Measurements from ENCODE around the gene PPP2R2C.

The PPP2R2C gene

GRCh38 chr4:6417516-6418050 is 54.8 kb downstream of the PPP2R2C start:
- no peak overlapping the region for H3K27ac ChIP-seq (ENCODE audit: low read length)
- no peak overlapping the region for H3K9ac ChIP-seq (ENCODE audit: low read length)
- H3K9me3 ChIP-seq (ENCODE audit: control insufficient read depth, low read depth, low read length) = no peaks in the 10 kb centered on the region
- H3K4me1 ChIP-seq (ENCODE audit: control insufficient read depth, low read depth, low read length) = no peaks in the 10 kb centered on the region
- no peaks in the 10 kb centered on the region for H3K27me3 ChIP-seq (ENCODE audit: control insufficient read depth, insufficient read depth, low read length)
- no peak overlapping the region for H3K4me3 ChIP-seq (ENCODE audit: low read length)
- no peaks in the 10 kb centered on the region for H3K36me3 ChIP-seq (ENCODE audit: control insufficient read depth, low read depth, low read length)

- no peak overlapping the region for H3K27ac ChIP-seq (ENCODE audit: low read length)
- no peak overlapping the region for H3K9ac ChIP-seq (ENCODE audit: low read length)
- no peak overlapping the region for H3K4me3 ChIP-seq (ENCODE audit: low read length)
- H3K4me1 ChIP-seq (ENCODE audit: control insufficient read depth, low read depth, low read length) = no peaks in the 10 kb centered on the region
- H3K9me3 ChIP-seq (ENCODE audit: control insufficient read depth, low read depth, low read length) = no peaks in the 10 kb centered on the region
- H3K27me3 ChIP-seq (ENCODE audit: control insufficient read depth, insufficient read depth, low read length) = no peaks in the 10 kb centered on the region
- no peaks in the 10 kb centered on the region for H3K36me3 ChIP-seq (ENCODE audit: control insufficient read depth, low read depth, low read length)
Observed at GRCh38 chr4:6416518-6417286, 55.7 kb downstream of the PPP2R2C start.

GRCh38 chr4:6415031-6415705 is 57.2 kb downstream of the PPP2R2C start:
- Histone ChIP-seq H3K4me3 (ENCODE audit: low read length) (no peak overlapping the region), H3K27me3 (ENCODE audit: control insufficient read depth, insufficient read depth, low read length) (no peaks in the 10 kb centered on the region), H3K36me3 (ENCODE audit: control insufficient read depth, low read depth, low read length) (no peaks in the 10 kb centered on the region), H3K9me3 (ENCODE audit: control insufficient read depth, low read depth, low read length) (no peaks in the 10 kb centered on the region), H3K27ac (ENCODE audit: low read length) (no peak overlapping the region), H3K9ac (ENCODE audit: low read length) (no peak overlapping the region), H3K4me1 (ENCODE audit: control insufficient read depth, low read depth, low read length) (no peaks in the 10 kb centered on the region)

GRCh38 chr4:6414578-6414977 is 57.8 kb downstream of the PPP2R2C start:
- Histone ChIP-seq H3K27me3 (ENCODE audit: control insufficient read depth, insufficient read depth, low read length) (no peaks in the 10 kb centered on the region), H3K4me1 (ENCODE audit: control insufficient read depth, low read depth, low read length) (no peaks in the 10 kb centered on the region), H3K4me3 (ENCODE audit: low read length) (no peak overlapping the region), H3K36me3 (ENCODE audit: control insufficient read depth, low read depth, low read length) (no peaks in the 10 kb centered on the region), H3K9me3 (ENCODE audit: control insufficient read depth, low read depth, low read length) (no peaks in the 10 kb centered on the region), H3K9ac (ENCODE audit: low read length) (no peak overlapping the region), H3K27ac (ENCODE audit: low read length) (no peak overlapping the region)

GRCh38 chr4:6410664-6411063 is 61.8 kb downstream of the PPP2R2C start:
- H3K4me3 ChIP-seq (ENCODE audit: low read length) = no peak overlapping the region
- H3K9me3 ChIP-seq (ENCODE audit: control insufficient read depth, low read depth, low read length) = no peaks in the 10 kb centered on the region
- H3K36me3 ChIP-seq (ENCODE audit: control insufficient read depth, low read depth, low read length) = no peaks in the 10 kb centered on the region
- no peaks in the 10 kb centered on the region for H3K27me3 ChIP-seq (ENCODE audit: control insufficient read depth, insufficient read depth, low read length)
- H3K9ac ChIP-seq (ENCODE audit: low read length) = no peak overlapping the region
- H3K4me1 ChIP-seq (ENCODE audit: control insufficient read depth, low read depth, low read length) = peaks cover under 1% of the 10 kb centered on the region
- H3K27ac ChIP-seq (ENCODE audit: low read length) = no peak overlapping the region

GRCh38 chr4:6410068-6410467 is 62.3 kb downstream of the PPP2R2C start:
- Histone ChIP-seq H3K9ac (ENCODE audit: low read length) (no peak overlapping the region), H3K27ac (ENCODE audit: low read length) (no peak overlapping the region), H3K36me3 (ENCODE audit: control insufficient read depth, low read depth, low read length) (no peaks in the 10 kb centered on the region), H3K9me3 (ENCODE audit: control insufficient read depth, low read depth, low read length) (no peaks in the 10 kb centered on the region), H3K27me3 (ENCODE audit: control insufficient read depth, insufficient read depth, low read length) (no peaks in the 10 kb centered on the region), H3K4me3 (ENCODE audit: low read length) (no peak overlapping the region), H3K4me1 (ENCODE audit: control insufficient read depth, low read depth, low read length) (peaks cover 7% of the 10 kb centered on the region)

- no peaks in the 10 kb centered on the region for H3K9me3 ChIP-seq (ENCODE audit: control insufficient read depth, low read depth, low read length)
- no peak overlapping the region for H3K27ac ChIP-seq (ENCODE audit: low read length)
- no peaks in the 10 kb centered on the region for H3K36me3 ChIP-seq (ENCODE audit: control insufficient read depth, low read depth, low read length)
- H3K9ac ChIP-seq (ENCODE audit: low read length) = no peak overlapping the region
- no peaks in the 10 kb centered on the region for H3K27me3 ChIP-seq (ENCODE audit: control insufficient read depth, insufficient read depth, low read length)
- H3K4me1 ChIP-seq (ENCODE audit: control insufficient read depth, low read depth, low read length) = peaks cover 9% of the 10 kb centered on the region
- no peak overlapping the region for H3K4me3 ChIP-seq (ENCODE audit: low read length)
Observed at GRCh38 chr4:6409381-6409780, 63.0 kb downstream of the PPP2R2C start.

GRCh38 chr4:6408263-6408662 is 64.2 kb downstream of the PPP2R2C start:
- no peaks in the 10 kb centered on the region for H3K9me3 ChIP-seq (ENCODE audit: control insufficient read depth, low read depth, low read length)
- no peak overlapping the region for H3K4me3 ChIP-seq (ENCODE audit: low read length)
- H3K4me1 ChIP-seq (ENCODE audit: control insufficient read depth, low read depth, low read length) = peaks cover 9% of the 10 kb centered on the region
- H3K27ac ChIP-seq (ENCODE audit: low read length) = no peak overlapping the region
- no peak overlapping the region for H3K9ac ChIP-seq (ENCODE audit: low read length)
- H3K27me3 ChIP-seq (ENCODE audit: control insufficient read depth, insufficient read depth, low read length) = no peaks in the 10 kb centered on the region
- H3K36me3 ChIP-seq (ENCODE audit: control insufficient read depth, low read depth, low read length) = no peaks in the 10 kb centered on the region

- H3K4me1 ChIP-seq (ENCODE audit: control insufficient read depth, low read depth, low read length) = peaks cover 9% of the 10 kb centered on the region
- no peaks in the 10 kb centered on the region for H3K9me3 ChIP-seq (ENCODE audit: control insufficient read depth, low read depth, low read length)
- H3K36me3 ChIP-seq (ENCODE audit: control insufficient read depth, low read depth, low read length) = no peaks in the 10 kb centered on the region
- H3K4me3 ChIP-seq (ENCODE audit: low read length) = no peak overlapping the region
- H3K27me3 ChIP-seq (ENCODE audit: control insufficient read depth, insufficient read depth, low read length) = no peaks in the 10 kb centered on the region
- no peak overlapping the region for H3K9ac ChIP-seq (ENCODE audit: low read length)
- no peak overlapping the region for H3K27ac ChIP-seq (ENCODE audit: low read length)
Observed at GRCh38 chr4:6405397-6405706, 67.1 kb downstream of the PPP2R2C start.

- no peak overlapping the region for H3K27ac ChIP-seq (ENCODE audit: low read length)
- peaks cover 9% of the 10 kb centered on the region for H3K4me1 ChIP-seq (ENCODE audit: control insufficient read depth, low read depth, low read length)
- H3K27me3 ChIP-seq (ENCODE audit: control insufficient read depth, insufficient read depth, low read length) = no peaks in the 10 kb centered on the region
- H3K36me3 ChIP-seq (ENCODE audit: control insufficient read depth, low read depth, low read length) = no peaks in the 10 kb centered on the region
- H3K4me3 ChIP-seq (ENCODE audit: low read length) = no peak overlapping the region
- H3K9ac ChIP-seq (ENCODE audit: low read length) = no peak overlapping the region
- H3K9me3 ChIP-seq (ENCODE audit: control insufficient read depth, low read depth, low read length) = no peaks in the 10 kb centered on the region
Observed at GRCh38 chr4:6404611-6405396, 67.6 kb downstream of the PPP2R2C start.

- no peaks in the 10 kb centered on the region for H3K9me3 ChIP-seq (ENCODE audit: control insufficient read depth, low read depth, low read length)
- no peaks in the 10 kb centered on the region for H3K36me3 ChIP-seq (ENCODE audit: control insufficient read depth, low read depth, low read length)
- H3K27me3 ChIP-seq (ENCODE audit: control insufficient read depth, insufficient read depth, low read length) = no peaks in the 10 kb centered on the region
- no peak overlapping the region for H3K4me3 ChIP-seq (ENCODE audit: low read length)
- H3K4me1 ChIP-seq (ENCODE audit: control insufficient read depth, low read depth, low read length) = peaks cover 9% of the 10 kb centered on the region
- H3K27ac ChIP-seq (ENCODE audit: low read length) = no peak overlapping the region
- H3K9ac ChIP-seq (ENCODE audit: low read length) = no peak overlapping the region
Observed at GRCh38 chr4:6403400-6403685, 69.1 kb downstream of the PPP2R2C start.

All from iPS-18a (cell line).